Cardiac fibroblast (primary cell): ENCODE results near the gene KCNMA1.

Experiments used
- DNase-seq, 2 donors: peaks; one replicate each; pipeline versions ENCODE4 v3.0.0 to v3.0.0-alpha.2; 2010; ENCODE audit warnings: low read depth in 2 of 2
- H3K4me3 ChIP-seq, 2 donors: replicated peaks in 1 of 2; 1 replicate in 1 of 2; 2 replicates in 1 of 2; pipeline ENCODE4 v1.5.1; 2011; ENCODE audit warnings: low read depth in 2 of 2, low read length in 2 of 2, mild to moderate bottlenecking in 2 of 2, moderate library complexity in 1 of 2
- TF ChIP-seq, protein P1 (sequence below): IDR thresholded peaks from one replicate; pipeline ENCODE4 v1.5.1; 2011; ENCODE audit warnings: low read depth, mild to moderate bottlenecking, low read length, inconsistent platforms

KCNMA1 gene

GRCh38 chr10:77070346-77070745 is 567.3 kb downstream of the KCNMA1 start:
- TF ChIP-seq, protein P1, sequence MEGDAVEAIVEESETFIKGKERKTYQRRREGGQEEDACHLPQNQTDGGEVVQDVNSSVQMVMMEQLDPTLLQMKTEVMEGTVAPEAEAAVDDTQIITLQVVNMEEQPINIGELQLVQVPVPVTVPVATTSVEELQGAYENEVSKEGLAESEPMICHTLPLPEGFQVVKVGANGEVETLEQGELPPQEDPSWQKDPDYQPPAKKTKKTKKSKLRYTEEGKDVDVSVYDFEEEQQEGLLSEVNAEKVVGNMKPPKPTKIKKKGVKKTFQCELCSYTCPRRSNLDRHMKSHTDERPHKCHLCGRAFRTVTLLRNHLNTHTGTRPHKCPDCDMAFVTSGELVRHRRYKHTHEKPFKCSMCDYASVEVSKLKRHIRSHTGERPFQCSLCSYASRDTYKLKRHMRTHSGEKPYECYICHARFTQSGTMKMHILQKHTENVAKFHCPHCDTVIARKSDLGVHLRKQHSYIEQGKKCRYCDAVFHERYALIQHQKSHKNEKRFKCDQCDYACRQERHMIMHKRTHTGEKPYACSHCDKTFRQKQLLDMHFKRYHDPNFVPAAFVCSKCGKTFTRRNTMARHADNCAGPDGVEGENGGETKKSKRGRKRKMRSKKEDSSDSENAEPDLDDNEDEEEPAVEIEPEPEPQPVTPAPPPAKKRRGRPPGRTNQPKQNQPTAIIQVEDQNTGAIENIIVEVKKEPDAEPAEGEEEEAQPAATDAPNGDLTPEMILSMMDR, result no peak
- H3K4me3 ChIP-seq, result no peak overlapping the region
- DNase-seq, result no peak

DNA sequence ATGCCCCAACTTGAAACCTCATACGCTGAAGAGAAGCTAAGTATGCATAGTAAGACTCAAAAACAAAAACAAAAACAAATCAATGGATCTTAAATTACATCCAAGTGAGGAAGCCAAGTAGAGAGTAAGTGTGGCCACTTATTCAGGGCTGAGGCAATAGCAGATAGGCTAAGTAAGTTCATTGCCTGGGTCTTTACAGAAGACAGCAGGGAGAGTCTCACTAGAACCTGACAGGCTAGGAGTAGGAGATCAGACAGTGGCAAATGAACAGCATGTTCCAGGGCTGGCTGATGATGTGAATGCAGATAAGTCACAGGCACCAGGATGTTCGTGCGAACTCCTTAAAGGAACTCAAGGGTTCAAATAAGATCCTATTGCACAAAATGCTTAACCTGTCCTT is 568.6 kb downstream of the KCNMA1 start:
- TF ChIP-seq, protein P1, result no peak
- peak in 1 of 2 donors; percentile 6 for DNase-seq

GRCh38 chr10:77068272-77068671 is 569.3 kb downstream of the KCNMA1 start:
- TF ChIP-seq, protein P1, result no peak
- DNase-seq, result no peak
- H3K4me3 ChIP-seq, result no peak overlapping the region

More for the DNA sequence above, 568.6 kb downstream of the KCNMA1 start:
- H3K4me3 ChIP-seq, result no peak overlapping the region

DNA sequence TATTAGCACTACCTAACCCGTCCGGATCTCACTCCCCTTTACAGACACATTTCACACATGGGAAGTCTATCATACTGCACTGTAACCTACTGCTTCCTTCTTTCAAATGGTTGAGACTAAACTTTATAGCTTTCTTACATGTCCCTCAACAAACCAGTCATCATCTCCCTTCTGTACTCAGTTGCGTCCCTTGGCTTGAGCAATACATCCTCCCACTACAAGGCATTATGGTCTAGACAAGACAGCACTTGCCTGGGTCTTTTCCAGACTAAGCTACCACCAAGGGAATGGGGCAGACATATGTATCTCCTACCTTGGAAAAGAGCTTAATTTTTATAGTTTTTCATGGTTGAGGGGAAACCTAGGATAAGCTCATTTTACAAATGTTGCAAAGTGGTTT is 575.2 kb downstream of the KCNMA1 start:
- no peak for DNase-seq
- TF ChIP-seq, protein P1, result no peak
- H3K4me3 ChIP-seq, result no peak overlapping the region

- H3K4me3 ChIP-seq, result no peak overlapping the region
- DNase-seq, result no peak
- TF ChIP-seq, protein P1, result no peak
Observed at GRCh38 chr10:77060913-77061312, 576.7 kb downstream of the KCNMA1 start.

DNA sequence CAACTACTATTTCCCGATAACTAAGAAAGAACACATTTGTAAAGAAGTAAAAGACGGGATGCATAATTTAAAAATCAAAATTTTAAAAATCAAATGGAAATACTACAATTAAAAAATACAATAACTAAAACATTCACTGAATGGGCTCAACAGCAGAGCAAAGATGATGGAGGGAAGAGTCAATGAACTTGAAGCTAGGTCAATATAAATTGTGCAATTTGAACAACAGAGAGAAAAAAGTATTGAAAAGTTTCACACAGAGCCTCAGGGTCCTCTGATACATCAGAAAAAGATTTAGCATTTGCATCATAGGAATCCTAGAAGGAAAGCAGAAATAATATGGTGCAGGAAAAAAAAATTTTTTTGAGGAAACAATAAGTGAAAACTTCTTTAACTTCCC is 581.0 kb downstream of the KCNMA1 start:
- TF ChIP-seq, protein P1, result no peak
- no peak overlapping the region for H3K4me3 ChIP-seq
- DNase-seq, result no peak

DNA sequence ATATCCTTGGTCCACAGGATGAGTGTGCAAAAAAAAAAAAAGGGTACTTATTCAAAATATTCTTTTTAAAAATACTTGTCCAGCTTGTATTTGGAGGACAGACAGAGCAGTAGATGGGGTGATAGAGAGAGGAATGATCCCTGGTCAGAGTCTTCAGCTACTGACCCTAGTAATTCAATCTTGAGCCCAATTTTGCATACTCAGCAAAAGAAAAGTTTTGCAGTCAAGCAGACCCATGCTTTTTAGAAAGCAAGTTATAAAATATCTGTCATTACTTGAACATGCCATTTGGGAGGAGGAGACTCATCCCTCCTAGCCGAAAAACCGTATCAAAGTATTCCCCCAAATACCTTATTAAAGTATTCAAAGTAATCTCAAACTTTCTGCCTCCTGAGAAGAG is 585.0 kb downstream of the KCNMA1 start:
- TF ChIP-seq, protein P1, result no peak
- H3K4me3 ChIP-seq, result no peak overlapping the region
- no peak for DNase-seq
